Urinary bladder (tissue), 4 donors: ENCODE results near the gene ST6GALNAC1. TPM values are rescaled to one million over a fixed set of nuclear protein-coding genes. Genes with fewer than 3 reads are reported as not detected.

Experiments used
- DNase-seq: peaks from one replicate; pipeline ENCODE4 v3.0.0-alpha.2; 2015; ENCODE audit errors: extremely low spot score
- H3K27ac ChIP-seq: one replicate; pipeline ENCODE4 v1.5.1; 2013; ENCODE audit warnings: low read depth, mild to moderate bottlenecking, moderate library complexity
- H3K36me3 ChIP-seq: one replicate; pipeline ENCODE4 v1.6.1; 2013; ENCODE audit warnings: mild to moderate bottlenecking, moderate library complexity; ENCODE audit not compliant: insufficient read depth
- H3K4me1 ChIP-seq: one replicate; pipeline ENCODE4 v1.6.1; 2013; ENCODE audit warnings: mild to moderate bottlenecking, moderate library complexity; ENCODE audit not compliant: insufficient read depth
- H3K4me3 ChIP-seq: one replicate; pipeline ENCODE4 v1.5.1; 2013; ENCODE audit warnings: low read depth, low read length
- WGBS: extraction: QIAGEN DNeasy Blood & Tissue Kit; methylation state at CpG from one replicate; pipeline ENCODE4 v1.1.7; 2013; 5-methylcytosine and 5-hydroxymethylcytosine counted together
- polyA plus RNA-seq: library from polyadenylated mRNA; stranded (reverse); fragments of 200-250 nt; gene quantifications from one replicate; pipeline ENCODE4 v1.2.3, GENCODE V29; 2013
- total RNA-seq: library from RNA; depleted of rRNA; stranded (reverse); fragments of >200 nt; gene quantifications from one replicate; pipeline ENCODE4 v1.2.3, GENCODE V29; 2014
- donor health status: healthy with polysubstance abuse.
- donor health status: healthy.

The ST6GALNAC1 gene
- total and polyA plus RNA-seq, 2 donors: 0.42 to 4.2 TPM

- Histone ChIP-seq H3K36me3 (no peaks in the 10 kb centered on the region), H3K4me1 (no peaks in the 10 kb centered on the region), H3K4me3 (no peak overlapping the region), H3K27ac (no peak overlapping the region)
- 71% methylated on average over 18 of the region's 18 CpGs for WGBS
- no peak for DNase-seq
Observed at GRCh38 chr17:76683011-76683755, 39.6 kb upstream of the ST6GALNAC1 start.

GRCh38 chr17:76682296-76682695, 38.7 kb upstream of the ST6GALNAC1 start:
- Histone ChIP-seq H3K4me1 (no peaks in the 10 kb centered on the region), H3K27ac (no peak overlapping the region), H3K4me3 (no peak overlapping the region), H3K36me3 (no peaks in the 10 kb centered on the region)
- DNase-seq: no peak
- WGBS: 34% methylated on average over 12 of the region's 12 CpGs

DNA sequence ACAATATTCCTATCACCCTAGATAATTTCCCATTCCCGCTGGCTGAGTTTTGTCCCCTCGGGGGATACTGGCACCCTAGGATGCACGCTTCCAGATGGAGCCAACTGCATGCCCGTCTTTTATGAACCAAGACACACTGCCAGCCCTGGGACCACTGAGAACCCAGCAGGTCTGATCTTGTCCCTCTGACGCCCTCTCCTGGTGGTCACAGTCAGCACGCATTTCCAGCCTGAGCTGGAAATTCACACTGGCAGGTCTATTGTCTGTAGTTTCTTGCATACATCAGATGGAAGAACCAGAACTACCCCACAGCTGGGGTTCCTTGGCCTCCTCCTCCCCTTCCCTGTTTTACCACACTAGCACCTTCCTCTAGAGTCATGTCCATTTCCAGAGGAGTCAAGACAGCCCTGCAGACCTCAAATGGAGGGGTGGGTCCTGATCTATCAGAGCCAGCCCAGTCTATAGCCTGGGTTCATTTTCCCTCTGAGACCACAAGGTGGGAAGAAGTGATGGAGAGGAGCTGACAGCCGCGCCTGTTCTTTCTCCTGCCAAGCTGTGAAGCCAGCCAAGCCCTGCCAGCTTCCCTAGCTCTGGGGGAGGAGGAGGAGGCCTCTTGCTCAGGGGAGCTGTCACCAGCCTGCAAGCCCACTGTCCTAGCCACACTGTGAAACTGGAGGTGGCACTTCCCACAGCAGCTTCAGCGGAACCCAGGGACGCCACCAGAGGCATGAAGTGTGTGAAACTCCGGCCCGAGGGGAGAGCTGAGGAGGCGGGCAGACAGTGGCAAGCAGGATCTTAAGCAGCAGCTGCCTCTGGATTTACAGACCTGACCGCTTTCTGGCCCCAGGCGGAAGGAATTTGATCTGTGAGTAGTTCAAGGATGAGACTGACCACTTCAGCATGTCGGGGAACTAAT, 37.9 kb upstream of the ST6GALNAC1 start:
- Histone ChIP-seq H3K27ac (no peak overlapping the region), H3K36me3 (no peaks in the 10 kb centered on the region), H3K4me3 (no peak overlapping the region), H3K4me1 (no peaks in the 10 kb centered on the region)
- no peak for DNase-seq
- WGBS: 39% methylated on average over 16 of the region's 16 CpGs

GRCh38 chr17:76679239-76679638, 35.7 kb upstream of the ST6GALNAC1 start:
- Histone ChIP-seq H3K4me3 (no peak overlapping the region), H3K4me1 (no peaks in the 10 kb centered on the region), H3K27ac (no peak overlapping the region), H3K36me3 (no peaks in the 10 kb centered on the region)
- no peak for DNase-seq
- 65% methylated on average over 1 of the region's 1 CpG for WGBS

DNA sequence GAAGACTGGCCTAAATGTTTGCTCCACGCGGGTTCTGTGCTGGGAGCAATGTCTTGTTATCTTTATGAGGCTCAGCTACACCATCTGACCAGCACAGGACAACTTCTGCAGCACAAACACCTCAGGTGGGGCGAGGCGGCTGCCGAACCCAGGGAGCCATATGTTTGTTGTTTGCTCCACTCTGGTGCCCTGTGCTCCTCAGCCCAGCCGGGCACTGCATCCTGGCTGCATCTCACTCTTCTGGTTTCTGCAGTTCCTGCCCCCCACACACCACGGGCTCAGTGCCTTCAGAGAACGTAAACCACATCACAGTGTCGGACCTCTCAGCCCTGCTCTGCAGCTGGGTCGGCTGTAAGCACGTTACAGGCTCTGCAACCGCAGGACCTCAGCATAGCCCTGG, 34.8 kb upstream of the ST6GALNAC1 start:
- H3K36me3 ChIP-seq: no peaks in the 10 kb centered on the region
- H3K4me1 ChIP-seq: no peaks in the 10 kb centered on the region
- H3K27ac ChIP-seq: no peak overlapping the region
- 60% methylated on average over 12 of the region's 12 CpGs for WGBS
- no peak overlapping the region for H3K4me3 ChIP-seq
- no peak for DNase-seq

GRCh38 chr17:76677406-76677805, 33.8 kb upstream of the ST6GALNAC1 start:
- H3K36me3 ChIP-seq: no peaks in the 10 kb centered on the region
- no peak overlapping the region for H3K27ac ChIP-seq
- 84% methylated on average over 16 of the region's 16 CpGs for WGBS
- H3K4me3 ChIP-seq: no peak overlapping the region
- DNase-seq: no peak
- H3K4me1 ChIP-seq: no peaks in the 10 kb centered on the region

GRCh38 chr17:76676629-76677028, 33.1 kb upstream of the ST6GALNAC1 start:
- Histone ChIP-seq H3K4me3 (no peak overlapping the region), H3K4me1 (no peaks in the 10 kb centered on the region), H3K27ac (no peak overlapping the region), H3K36me3 (no peaks in the 10 kb centered on the region)
- DNase-seq: no peak
- WGBS: 95% methylated on average over 6 of the region's 6 CpGs

DNA sequence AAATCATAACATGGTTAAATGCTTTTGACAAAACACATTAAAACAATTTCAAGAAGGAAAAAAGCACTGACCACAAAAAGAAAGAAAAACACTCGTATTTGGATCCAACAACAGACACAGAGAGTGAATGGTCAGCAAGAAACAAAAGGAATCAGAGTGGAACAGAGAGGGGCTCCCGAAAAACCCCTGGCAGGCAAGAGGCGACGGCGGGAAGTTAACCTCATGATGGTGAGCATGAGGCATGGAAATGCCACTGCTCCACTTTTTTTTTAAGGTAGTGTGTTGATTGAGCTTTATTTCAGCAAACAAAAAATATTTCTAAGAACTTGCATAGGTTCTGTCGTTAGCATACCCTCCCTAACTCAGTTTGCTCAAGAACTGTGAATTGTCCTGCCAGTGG, 32.1 kb upstream of the ST6GALNAC1 start:
- Histone ChIP-seq H3K4me3 (no peak overlapping the region), H3K36me3 (no peaks in the 10 kb centered on the region), H3K4me1 (no peaks in the 10 kb centered on the region), H3K27ac (no peak overlapping the region)
- 95% methylated on average over 6 of the region's 6 CpGs for WGBS
- DNase-seq: no peak

- Histone ChIP-seq H3K36me3 (no peaks in the 10 kb centered on the region), H3K27ac (no peak overlapping the region), H3K4me1 (no peaks in the 10 kb centered on the region), H3K4me3 (no peak overlapping the region)
- DNase-seq: no peak
- WGBS: 96% methylated on average over 5 of the region's 5 CpGs
Observed at GRCh38 chr17:76674600-76674999, 31.0 kb upstream of the ST6GALNAC1 start.

- no peak overlapping the region for H3K4me3 ChIP-seq
- no peaks in the 10 kb centered on the region for H3K36me3 ChIP-seq
- DNase-seq: no peak
- WGBS: 65% methylated on average over 5 of the region's 5 CpGs
- H3K4me1 ChIP-seq: no peaks in the 10 kb centered on the region
- no peak overlapping the region for H3K27ac ChIP-seq
Observed at GRCh38 chr17:76673729-76674128, 30.2 kb upstream of the ST6GALNAC1 start.

- Histone ChIP-seq H3K4me1 (no peaks in the 10 kb centered on the region), H3K36me3 (no peaks in the 10 kb centered on the region), H3K4me3 (no peak overlapping the region), H3K27ac (no peak overlapping the region)
- DNase-seq: no peak
- WGBS: 90% methylated on average over 3 of the region's 3 CpGs
Observed at GRCh38 chr17:76672892-76673291, 29.3 kb upstream of the ST6GALNAC1 start.

GRCh38 chr17:76672270-76672851, 28.8 kb upstream of the ST6GALNAC1 start:
- Histone ChIP-seq H3K4me1 (no peaks in the 10 kb centered on the region), H3K36me3 (no peaks in the 10 kb centered on the region), H3K27ac (peak overlapping the region; percentile 65), H3K4me3 (peak overlapping the region; percentile 56)
- WGBS: 47% methylated on average over 13 of the region's 13 CpGs
- DNase-seq: no peak

- Histone ChIP-seq H3K4me1 (no peaks in the 10 kb centered on the region), H3K36me3 (no peaks in the 10 kb centered on the region), H3K4me3 (peak overlapping the region; percentile 56), H3K27ac (peak overlapping the region; percentile 65)
- no peak for DNase-seq
- WGBS: under 1% methylated on average over 19 of the region's 19 CpGs
Observed at GRCh38 chr17:76671912-76672262, 28.3 kb upstream of the ST6GALNAC1 start.
